ENCODE measurements around the gene RCBTB2. TPM values are rescaled to one million over a fixed set of nuclear protein-coding genes. Genes with fewer than 3 reads are reported as not detected.

Gene RCBTB2
- total RNA-seq, 4 donors from 2014 or later: 5.2 to 8.1 (median 6.1) TPM

DNA sequence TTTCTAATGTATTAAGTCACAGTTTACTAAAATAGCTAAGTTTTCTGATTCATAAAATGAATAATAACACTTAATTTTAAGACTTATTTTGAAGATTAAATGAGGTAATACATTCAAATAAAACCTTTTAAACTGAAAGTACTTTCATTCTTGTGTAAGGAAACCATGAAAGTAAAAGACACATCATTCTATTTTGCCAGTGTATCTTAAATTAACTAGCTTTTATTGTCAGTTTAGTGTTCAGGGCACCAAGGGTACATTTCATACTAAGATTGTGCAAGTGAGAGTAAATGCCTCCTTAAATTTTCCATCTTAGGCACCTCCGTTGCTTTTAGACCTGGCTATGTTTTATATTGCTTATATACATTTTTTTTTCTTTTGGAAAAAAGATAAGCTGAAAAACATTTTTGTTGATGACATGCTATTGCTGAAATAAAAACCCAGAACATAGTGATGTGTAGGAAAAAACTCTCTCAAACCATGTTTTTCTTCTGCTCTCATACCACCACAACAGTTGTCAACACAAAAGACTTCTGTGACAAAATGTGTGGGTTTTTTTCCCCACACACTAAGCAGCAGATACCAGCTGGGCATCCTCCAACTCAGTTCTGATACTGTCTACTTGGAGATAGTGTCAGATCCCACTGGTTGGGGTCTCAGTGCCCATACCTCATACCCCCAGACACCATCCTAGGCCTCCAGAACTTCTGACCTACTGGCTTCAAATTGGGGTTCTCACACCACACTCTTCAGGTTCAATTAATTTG, 89.3 kb downstream of the RCBTB2 start:
- TF ChIP-seq POLR2A (IDR thresholded peaks at IDR 0.05): no peak
- TF ChIP-seq, protein P1, sequence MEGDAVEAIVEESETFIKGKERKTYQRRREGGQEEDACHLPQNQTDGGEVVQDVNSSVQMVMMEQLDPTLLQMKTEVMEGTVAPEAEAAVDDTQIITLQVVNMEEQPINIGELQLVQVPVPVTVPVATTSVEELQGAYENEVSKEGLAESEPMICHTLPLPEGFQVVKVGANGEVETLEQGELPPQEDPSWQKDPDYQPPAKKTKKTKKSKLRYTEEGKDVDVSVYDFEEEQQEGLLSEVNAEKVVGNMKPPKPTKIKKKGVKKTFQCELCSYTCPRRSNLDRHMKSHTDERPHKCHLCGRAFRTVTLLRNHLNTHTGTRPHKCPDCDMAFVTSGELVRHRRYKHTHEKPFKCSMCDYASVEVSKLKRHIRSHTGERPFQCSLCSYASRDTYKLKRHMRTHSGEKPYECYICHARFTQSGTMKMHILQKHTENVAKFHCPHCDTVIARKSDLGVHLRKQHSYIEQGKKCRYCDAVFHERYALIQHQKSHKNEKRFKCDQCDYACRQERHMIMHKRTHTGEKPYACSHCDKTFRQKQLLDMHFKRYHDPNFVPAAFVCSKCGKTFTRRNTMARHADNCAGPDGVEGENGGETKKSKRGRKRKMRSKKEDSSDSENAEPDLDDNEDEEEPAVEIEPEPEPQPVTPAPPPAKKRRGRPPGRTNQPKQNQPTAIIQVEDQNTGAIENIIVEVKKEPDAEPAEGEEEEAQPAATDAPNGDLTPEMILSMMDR (IDR thresholded peaks at IDR 0.05): no peak
- no peak for TF ChIP-seq POLR2AphosphoS5 (IDR thresholded peaks at IDR 0.05)
- TF ChIP-seq EP300 (IDR thresholded peaks at IDR 0.05; ENCODE audit: low read depth): no peak
- Histone ChIP-seq H3K4me1 (peaks cover 0 to 6% (median 0%) of the 10 kb centered on the region in 4 donors), H3K4me3 (no peak overlapping the region), H3K36me3 (no peaks in the 10 kb centered on the region), H3K9me3 (no peaks in the 10 kb centered on the region), H3K27ac (no peak overlapping the region), H3K27me3 (no peaks in the 10 kb centered on the region)
- in situ Hi-C loops (cut with MboI; ENCODE audit: low pct_ligation_motif_present in 1 of 4, low pct_unique_long_range_greater_than_20kb in 1 of 4, low sequenced_read_pairs in 3 of 4) (no loop called here), intact Hi-C loops (cut with DNase I; ENCODE audit: low total_unique reads) (no loop called here)
- 62 to 76% methylated on average over 1 of the region's 1 CpG for WGBS, 2 donors (ENCODE audit: low coverage in 1 of 2)
- DNase-seq: no peak

Other genes starting within 250 kb of the RCBTB2 start
- 10 to 100 TPM; 14.6 to 31.0 (median 23.2) TPM for gene RB1, start 229.3 kb downstream of the RCBTB2 start, total RNA-seq
- gene LPAR6, start 120.0 kb downstream of the RCBTB2 start, total RNA-seq: 10 to 100 TPM in 3 of 4 donors, 1 to 10 TPM in 1; 2.2 to 34.6 (median 15.9) TPM
- under 1 TPM in 2 of 4 donors, not detected in 2; 0.14 to 0.16 TPM for gene CYSLTR2, start 120.8 kb upstream of the RCBTB2 start, total RNA-seq